Activated naive CD4-positive, alpha-beta T cell treated with anti-CD3 and anti-CD28 coated beads, Interleukin-2, amount 10 ng/mL, durations not matched to agents 7 days and 5 days (primary cell): ENCODE measurements around the gene SF3B1.
A peak's percentile ranks its signal among the peaks of the same experiment; 100 is the strongest.
"Not testable (repeated sequence)": the region's sequence is repeated elsewhere in the genome, so short reads cannot be mapped to it uniquely, and the experiment has no call there.

Experiments used
- CTCF ChIA-PET: fragments of 350-600 bp; sonication (Branson Sonifier 250); formaldehyde crosslinking; loops from one replicate; lab custom pipeline; 2021; ENCODE audit warnings: antibody characterized with exemption; lab: Charles Lee
- DNase-seq: peaks from one replicate; pipeline ENCODE4 v3.0.0-alpha.2; 2020
- H3K27ac Mint-ChIP-seq: one replicate; pipeline ENCODE4 v1.8.0; 2021; ENCODE audit warnings: mild to moderate bottlenecking, moderate library complexity, mixed read lengths
- H3K27me3 Mint-ChIP-seq: one replicate; pipeline ENCODE4 v1.8.0; 2021; ENCODE audit warnings: mild to moderate bottlenecking, mixed read lengths
- H3K36me3 Mint-ChIP-seq: one replicate; pipeline ENCODE4 v1.8.0; 2021; ENCODE audit warnings: mixed read lengths
- H3K4me1 Mint-ChIP-seq: one replicate; pipeline ENCODE4 v1.8.0; 2021; ENCODE audit warnings: mixed read lengths
- H3K4me3 Mint-ChIP-seq: one replicate; pipeline ENCODE4 v1.8.0; 2021; ENCODE audit warnings: mild to moderate bottlenecking, moderate library complexity, mixed read lengths
- H3K9me3 Mint-ChIP-seq: one replicate; pipeline ENCODE4 v1.8.0; 2021; ENCODE audit warnings: mixed read lengths

Gene SF3B1

GRCh38 chr2:197383825-197384224 is 51.0 kb downstream of the SF3B1 start:
- H3K27ac Mint-ChIP-seq = no peak overlapping the region
- no peaks in the 10 kb centered on the region for H3K9me3 Mint-ChIP-seq
- CTCF ChIA-PET = interaction anchor here (0.7 to 2.5 kb wide), 5 partner anchors 10 to 792 kb away, joined by 3 to 10 read pairs (median 3); no protein-coding TSS in a partner anchor

GRCh38 chr2:197381641-197382040 is 53.2 kb downstream of the SF3B1 start:
- no peaks in the 10 kb centered on the region for H3K36me3 Mint-ChIP-seq
- H3K27ac Mint-ChIP-seq = no peak overlapping the region
- H3K4me1 Mint-ChIP-seq = peaks cover 12% of the 10 kb centered on the region
- DNase-seq = no peak
- CTCF ChIA-PET = no interaction called here
- H3K9me3 Mint-ChIP-seq = no peaks in the 10 kb centered on the region
- H3K4me3 Mint-ChIP-seq = no peak overlapping the region
- peaks cover 17% of the 10 kb centered on the region for H3K27me3 Mint-ChIP-seq

More at GRCh38 chr2:197383825-197384224, 51.0 kb downstream of the SF3B1 start:
- no peaks in the 10 kb centered on the region for H3K36me3 Mint-ChIP-seq
- peaks cover 3% of the 10 kb centered on the region for H3K4me1 Mint-ChIP-seq
- DNase-seq = no peak
- peaks cover 21% of the 10 kb centered on the region for H3K27me3 Mint-ChIP-seq
- H3K4me3 Mint-ChIP-seq = no peak overlapping the region

GRCh38 chr2:197379918-197380309 is 54.9 kb downstream of the SF3B1 start:
- DNase-seq, H3K9me3 Mint-ChIP-seq, H3K27ac Mint-ChIP-seq, H3K36me3 Mint-ChIP-seq, H3K4me3 Mint-ChIP-seq: not testable (repeated sequence)
- peaks cover 20% of the 10 kb centered on the region for H3K27me3 Mint-ChIP-seq
- peaks cover 12% of the 10 kb centered on the region for H3K4me1 Mint-ChIP-seq
- CTCF ChIA-PET = interaction anchor here (6.5 kb wide), 1 partner anchor 266 kb away, joined by 37 read pairs; no protein-coding TSS in a partner anchor

GRCh38 chr2:197379308-197379917 is 55.4 kb downstream of the SF3B1 start:
- DNase-seq, H3K4me3 Mint-ChIP-seq, H3K9me3 Mint-ChIP-seq, H3K36me3 Mint-ChIP-seq, H3K27ac Mint-ChIP-seq: not testable (repeated sequence)
- Mint-ChIP-seq H3K27me3 (peaks cover 20% of the 10 kb centered on the region), H3K4me1 (peaks cover 10% of the 10 kb centered on the region)
- CTCF ChIA-PET = interaction anchor here (0.9 to 6.5 kb wide), 3 partner anchors 11 to 265 kb away, joined by 3 to 37 read pairs (median 6); no protein-coding TSS in a partner anchor

GRCh38 chr2:197378494-197379307 is 56.1 kb downstream of the SF3B1 start:
- H3K4me3 Mint-ChIP-seq = no peak overlapping the region
- H3K4me1 Mint-ChIP-seq = peaks cover 9% of the 10 kb centered on the region
- peak; percentile 71 for DNase-seq
- H3K9me3 Mint-ChIP-seq = no peaks in the 10 kb centered on the region
- H3K36me3 Mint-ChIP-seq = no peaks in the 10 kb centered on the region
- peaks cover 19% of the 10 kb centered on the region for H3K27me3 Mint-ChIP-seq
- CTCF ChIA-PET = interaction anchor here (0.9 to 6.5 kb wide), 4 partner anchors 10 to 265 kb away, joined by 3 to 37 read pairs (median 5); no protein-coding TSS in a partner anchor
- no peak overlapping the region for H3K27ac Mint-ChIP-seq

GRCh38 chr2:197378086-197378485 is 56.7 kb downstream of the SF3B1 start:
- H3K4me3 Mint-ChIP-seq = no peak overlapping the region
- CTCF ChIA-PET = interaction anchor here (0.7 to 6.5 kb wide), 7 partner anchors 12 to 502 kb away, joined by 3 to 37 read pairs (median 3); no protein-coding TSS in a partner anchor
- H3K4me1 Mint-ChIP-seq = peaks cover 9% of the 10 kb centered on the region
- H3K36me3 Mint-ChIP-seq = no peaks in the 10 kb centered on the region
- H3K27ac Mint-ChIP-seq = no peak overlapping the region
- peaks cover 15% of the 10 kb centered on the region for H3K27me3 Mint-ChIP-seq
- DNase-seq = no peak
- H3K9me3 Mint-ChIP-seq = no peaks in the 10 kb centered on the region

- no peaks in the 10 kb centered on the region for H3K9me3 Mint-ChIP-seq
- CTCF ChIA-PET = interaction anchor here (0.7 to 6.5 kb wide), 6 partner anchors 11 to 501 kb away, joined by 3 to 37 read pairs (median 3); no protein-coding TSS in a partner anchor
- no peak overlapping the region for H3K27ac Mint-ChIP-seq
- H3K36me3 Mint-ChIP-seq = no peaks in the 10 kb centered on the region
- no peak overlapping the region for H3K4me3 Mint-ChIP-seq
- H3K27me3 Mint-ChIP-seq = peaks cover 13% of the 10 kb centered on the region
- H3K4me1 Mint-ChIP-seq = peaks cover 9% of the 10 kb centered on the region
- DNase-seq = no peak
Observed at GRCh38 chr2:197377670-197378069, 57.2 kb downstream of the SF3B1 start.

- Mint-ChIP-seq H3K27me3 (peaks cover 14% of the 10 kb centered on the region), H3K4me3 (no peak overlapping the region), H3K9me3 (no peaks in the 10 kb centered on the region), H3K4me1 (peaks cover 11% of the 10 kb centered on the region), H3K36me3 (no peaks in the 10 kb centered on the region), H3K27ac (no peak overlapping the region)
- CTCF ChIA-PET = interaction anchor here (1.0 to 1.3 kb wide), 3 partner anchors 181 to 264 kb away, joined by 3 to 4 read pairs (median 3); no protein-coding TSS in a partner anchor
- no peak for DNase-seq
Observed at GRCh38 chr2:197372592-197372991, 62.2 kb downstream of the SF3B1 start.

GRCh38 chr2:197370664-197371063 is 64.2 kb downstream of the SF3B1 start:
- H3K27me3 Mint-ChIP-seq = peaks cover 11% of the 10 kb centered on the region

GRCh38 chr2:197369933-197370320 is 64.9 kb downstream of the SF3B1 start:
- H3K27ac Mint-ChIP-seq = no peak overlapping the region
- no peaks in the 10 kb centered on the region for H3K36me3 Mint-ChIP-seq
- CTCF ChIA-PET = no interaction called here
- H3K27me3 Mint-ChIP-seq = peaks cover 11% of the 10 kb centered on the region
- DNase-seq = no peak
- H3K9me3 Mint-ChIP-seq = no peaks in the 10 kb centered on the region
- no peak overlapping the region for H3K4me3 Mint-ChIP-seq
- peaks cover 9% of the 10 kb centered on the region for H3K4me1 Mint-ChIP-seq

More at GRCh38 chr2:197370664-197371063, 64.2 kb downstream of the SF3B1 start:
- H3K9me3 Mint-ChIP-seq, CTCF ChIA-PET, H3K36me3 Mint-ChIP-seq, DNase-seq, H3K27ac Mint-ChIP-seq, H3K4me3 Mint-ChIP-seq, H3K4me1 Mint-ChIP-seq: not testable (repeated sequence)

GRCh38 chr2:197369228-197369932 is 65.4 kb downstream of the SF3B1 start:
- DNase-seq = no peak
- Mint-ChIP-seq H3K27ac (no peak overlapping the region), H3K4me3 (no peak overlapping the region), H3K9me3 (no peaks in the 10 kb centered on the region), H3K27me3 (peaks cover 11% of the 10 kb centered on the region), H3K36me3 (no peaks in the 10 kb centered on the region), H3K4me1 (peaks cover 9% of the 10 kb centered on the region)
- CTCF ChIA-PET = interaction anchor here (1.0 to 1.4 kb wide), 3 partner anchors 9 to 17 kb away, joined by 3 to 4 read pairs (median 3); no protein-coding TSS in a partner anchor

GRCh38 chr2:197368412-197368811 is 66.4 kb downstream of the SF3B1 start:
- CTCF ChIA-PET = interaction anchor here (1.0 to 1.4 kb wide), 3 partner anchors 10 to 16 kb away, joined by 3 to 4 read pairs (median 3); no protein-coding TSS in a partner anchor
- no peak overlapping the region for H3K4me3 Mint-ChIP-seq
- H3K27me3 Mint-ChIP-seq = peaks cover 11% of the 10 kb centered on the region
- H3K27ac Mint-ChIP-seq = no peak overlapping the region
- peaks cover 9% of the 10 kb centered on the region for H3K4me1 Mint-ChIP-seq
- no peaks in the 10 kb centered on the region for H3K9me3 Mint-ChIP-seq
- no peak for DNase-seq
- H3K36me3 Mint-ChIP-seq = no peaks in the 10 kb centered on the region

GRCh38 chr2:197363998-197364397 is 70.8 kb downstream of the SF3B1 start:
- Mint-ChIP-seq H3K9me3 (peaks cover 2% of the 10 kb centered on the region), H3K27me3 (peaks cover 5% of the 10 kb centered on the region), H3K36me3 (no peaks in the 10 kb centered on the region), H3K27ac (no peak overlapping the region), H3K4me1 (peaks cover 7% of the 10 kb centered on the region), H3K4me3 (no peak overlapping the region)
- CTCF ChIA-PET = no interaction called here
- DNase-seq = no peak
